ENCODE measurements around the gene LY6G5C. TPM values are rescaled to one million over a fixed set of nuclear protein-coding genes. Genes with fewer than 3 reads are reported as not detected.

Gene LY6G5C
- total and polyA plus RNA-seq, 2 of the 13 experiments (the other 11 are each of a cell fraction or from before 2014, with no cell fraction given): 0.33 to 0.55 TPM

- ChIA-PET CTCF (ENCODE audit: low intra/inter-chr PET ratio, low total read pairs) (interaction anchor here (3.9 kb wide), 1 partner anchor 86 kb away, joined by 30 read pairs; no protein-coding TSS in a partner anchor), POLR2A (interaction anchor here (1.4 to 3.2 kb wide), 5 partner anchors 18 to 147 kb away, joined by 3 to 14 read pairs (median 6); partner anchors contain the start of genes BAG6, CSNK2B and GPANK1)
- Histone ChIP-seq H3K4me2 (ENCODE audit: low read depth, low read length) (peak overlapping the region; percentile 82; the same call in 1 of the 2 replicates), H3K9me3 (ENCODE audit: low read length) (no peaks in the 10 kb centered on the region), H3K27me3 (ENCODE audit: control insufficient read depth in 1 of 2, insufficient read depth in 2 of 2, low read length in 2 of 2) (no peaks in the 10 kb centered on the region), H2AFZ (ENCODE audit: low read length) (no peak overlapping the region), H3K4me3 (replicated peaks in 1 of 3; ENCODE audit: insufficient read depth in 1 of 3, low read depth in 2 of 3, low read length in 3 of 3) (no peak overlapping the region), H4K20me1 (ENCODE audit: insufficient read depth, low read length) (no peaks in the 10 kb centered on the region), H3K79me2 (ENCODE audit: insufficient read depth, low read length) (no peaks in the 10 kb centered on the region), H3K36me3 (replicated peaks in 1 of 2; ENCODE audit: control insufficient read depth in 1 of 2, insufficient read depth in 2 of 2, low read length in 2 of 2) (peaks cover 17% of the 10 kb centered on the region in 2 experiments; a peak in 4 of 5 replicates), H3K4me1 (ENCODE audit: insufficient read depth, low read length) (peaks cover 26% of the 10 kb centered on the region), H3K27ac (ENCODE audit: extremely low read length, insufficient read depth, low read length) (no peak overlapping the region), H3K9ac (ENCODE audit: insufficient read depth, low read depth, low read length) (no peak overlapping the region)
- FAIRE-seq (no peak), ATAC-seq (peak; percentile 4; the same call in 2 of the 3 replicates), DNase-seq (ENCODE audit: low spot score) (no peak)
- no TSS peak for BruUV-seq (replicated peaks)
- in situ Hi-C loops (cut with HindIII; ENCODE audit: extremely low pct_ligation_motif_present, low pct_unique_long_range_greater_than_20kb): loop anchor here (5.0 kb wide), 1 partner anchor 84 kb away; no protein-coding TSS in a partner anchor
- TF ChIP-seq ZNF564 (CRISPR knock-in tag; IDR thresholded peaks at IDR 0.05) (no peak), ZNF615 (CRISPR knock-in tag; IDR thresholded peaks at IDR 0.05; ENCODE audit: borderline replicate concordance) (no peak), ZNF7 (CRISPR knock-in tag; IDR thresholded peaks at IDR 0.05) (no peak), ZNF670 (CRISPR knock-in tag; IDR thresholded peaks at IDR 0.05; ENCODE audit: borderline replicate concordance) (no peak), NFAT5 (CRISPR knock-in tag; IDR thresholded peaks at IDR 0.05) (no peak), RAD51 (IDR thresholded peaks at IDR 0.05; ENCODE audit: borderline replicate concordance) (no peak), ZNF558 (CRISPR knock-in tag; IDR thresholded peaks at IDR 0.05; ENCODE audit: borderline replicate concordance) (no peak), ZNF841 (CRISPR knock-in tag; IDR thresholded peaks at IDR 0.05; ENCODE audit: borderline replicate concordance) (no peak), ZBTB2 (CRISPR knock-in tag; IDR thresholded peaks at IDR 0.05; ENCODE audit: low read depth) (no peak)
- WGBS (ENCODE audit: low lambda C conversion rate): 92% methylated on average over 12 of the region's 13 CpGs
- intact Hi-C loops (cut with micrococcal nuclease; ENCODE audit: unreplicated experiment): loop anchor here (5.0 kb wide), 1 partner anchor 34 kb away; the partner anchor contains the start of gene LY6G6D
These were observed 2.7 kb upstream of the LY6G5C start for GRCh38 chr6:31683591-31683990.
